Activated T-cell treated with anti-CD3 and anti-CD28 coated beads, Interleukin-2, amount 50 U/mL, for 72 hours (primary cell): ENCODE measurements around the gene GJC1. TPM values are rescaled to one million over a fixed set of nuclear protein-coding genes. Genes with fewer than 3 reads are reported as not detected.
"Not testable (repeated sequence)": the region's sequence is repeated elsewhere in the genome, so short reads cannot be mapped to it uniquely, and the experiment has no call there.

ENCODE experiments used
- ATAC-seq, 2 donors: fragments of 150-1000 bp; cut with Tn5 transposase; replicated peaks in 1 of 2; 2 replicates each; pipeline ENCODE4 v1.10.0; 2021; ENCODE audit warnings: moderate library complexity in 2 of 2, mild to moderate bottlenecking in 1 of 2
- DNase-seq, 2 donors: peaks; one replicate each; pipeline ENCODE4 v3.0.0; 2021 to 2022; ENCODE audit warnings: mixed read lengths in 1 of 2
- H3K27ac Mint-ChIP-seq: one replicate; pipeline ENCODE4 v1.8.0; 2022; ENCODE audit warnings: mild to moderate bottlenecking, moderate library complexity, mixed read lengths
- H3K27me3 Mint-ChIP-seq: one replicate; pipeline ENCODE4 v1.8.0; 2022; ENCODE audit warnings: low read depth, mixed read lengths
- H3K36me3 Mint-ChIP-seq, 2 donors: one replicate each; pipeline ENCODE4 v1.8.0; 2022; ENCODE audit warnings: mixed read lengths in 2 of 2, mild to moderate bottlenecking in 1 of 2; ENCODE audit not compliant: insufficient read depth in 2 of 2
- H3K4me1 Mint-ChIP-seq: one replicate; pipeline ENCODE4 v1.8.0; 2022; ENCODE audit warnings: low read depth, mixed read lengths
- H3K4me3 Mint-ChIP-seq, 2 donors: one replicate each; pipeline ENCODE4 v1.8.0; 2022; ENCODE audit warnings: mild to moderate bottlenecking in 2 of 2, mixed read lengths in 2 of 2, moderate library complexity in 2 of 2
- H3K9me3 Mint-ChIP-seq, 2 donors: one replicate each; pipeline ENCODE4 v1.8.0; 2022; ENCODE audit warnings: mixed read lengths in 2 of 2
- total RNA-seq, 2 donors: library from RNA; stranded (reverse); gene quantifications; one replicate each; pipeline ENCODE4 v1.2.3, GENCODE V29; 2022

Gene GJC1
- total RNA-seq, 2 donors from 2014 or later, result 2.3 to 4.7 TPM

DNA sequence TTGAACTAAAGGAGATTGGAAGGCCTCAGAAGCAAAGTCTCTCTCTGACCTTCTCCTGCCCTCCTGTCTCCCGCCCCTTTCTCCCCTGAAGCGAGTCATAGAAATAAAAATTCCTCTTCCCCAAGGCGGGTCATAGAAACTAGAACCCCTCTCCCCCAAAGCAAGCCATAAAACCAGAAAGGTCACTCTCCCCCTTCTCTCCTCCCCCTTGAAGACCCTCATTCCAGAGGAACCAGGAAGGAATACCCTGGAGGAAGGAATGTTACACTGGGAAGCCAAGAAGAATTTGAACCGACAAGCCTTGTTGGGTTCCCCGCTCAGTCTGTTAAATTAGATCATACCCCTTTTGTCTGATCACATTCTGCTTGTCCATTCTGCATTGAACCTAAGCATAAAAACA lies 2.7 kb upstream of the GJC1 start:
- Mint-ChIP-seq H3K27me3 (peaks cover 34% of the 10 kb centered on the region), H3K4me1 (peaks cover 11% of the 10 kb centered on the region), H3K9me3 (no peaks in the 10 kb centered on the region), H3K27ac (no peak overlapping the region), H3K4me3 (no peak overlapping the region), H3K36me3 (peaks cover 0 to 2% of the 10 kb centered on the region in 2 donors)
- ATAC-seq, result no peak
- DNase-seq, result no peak

DNA sequence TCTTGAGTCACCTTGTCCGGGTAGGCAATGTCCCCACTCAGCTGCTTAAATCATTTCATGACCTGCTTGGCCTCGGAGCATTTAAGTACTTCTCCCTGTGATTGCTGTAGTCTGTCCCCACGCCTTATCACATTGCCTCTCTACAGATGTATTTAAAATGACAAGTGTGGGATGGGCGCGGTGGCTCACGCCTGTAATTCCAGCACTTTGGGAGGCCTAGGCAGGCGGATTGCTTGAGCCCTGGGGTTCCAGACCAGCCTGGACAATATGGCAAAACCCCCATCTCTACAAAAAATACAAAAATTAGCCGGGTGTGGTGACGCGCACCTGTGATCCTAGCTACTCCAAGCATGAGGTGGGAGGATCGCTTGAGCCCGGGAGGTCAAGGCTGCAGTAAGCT lies 1.3 kb upstream of the GJC1 start:
- peaks cover 47% of the 10 kb centered on the region for H3K27me3 Mint-ChIP-seq
- H3K36me3 Mint-ChIP-seq, result peaks cover 0 to 2% of the 10 kb centered on the region in 2 donors
- H3K27ac Mint-ChIP-seq, result no peak overlapping the region
- DNase-seq (no peak), ATAC-seq (no peak)
- H3K4me1 Mint-ChIP-seq, result peaks cover 11% of the 10 kb centered on the region
- H3K4me3 Mint-ChIP-seq, result no peak overlapping the region
- no peaks in the 10 kb centered on the region for H3K9me3 Mint-ChIP-seq

DNA sequence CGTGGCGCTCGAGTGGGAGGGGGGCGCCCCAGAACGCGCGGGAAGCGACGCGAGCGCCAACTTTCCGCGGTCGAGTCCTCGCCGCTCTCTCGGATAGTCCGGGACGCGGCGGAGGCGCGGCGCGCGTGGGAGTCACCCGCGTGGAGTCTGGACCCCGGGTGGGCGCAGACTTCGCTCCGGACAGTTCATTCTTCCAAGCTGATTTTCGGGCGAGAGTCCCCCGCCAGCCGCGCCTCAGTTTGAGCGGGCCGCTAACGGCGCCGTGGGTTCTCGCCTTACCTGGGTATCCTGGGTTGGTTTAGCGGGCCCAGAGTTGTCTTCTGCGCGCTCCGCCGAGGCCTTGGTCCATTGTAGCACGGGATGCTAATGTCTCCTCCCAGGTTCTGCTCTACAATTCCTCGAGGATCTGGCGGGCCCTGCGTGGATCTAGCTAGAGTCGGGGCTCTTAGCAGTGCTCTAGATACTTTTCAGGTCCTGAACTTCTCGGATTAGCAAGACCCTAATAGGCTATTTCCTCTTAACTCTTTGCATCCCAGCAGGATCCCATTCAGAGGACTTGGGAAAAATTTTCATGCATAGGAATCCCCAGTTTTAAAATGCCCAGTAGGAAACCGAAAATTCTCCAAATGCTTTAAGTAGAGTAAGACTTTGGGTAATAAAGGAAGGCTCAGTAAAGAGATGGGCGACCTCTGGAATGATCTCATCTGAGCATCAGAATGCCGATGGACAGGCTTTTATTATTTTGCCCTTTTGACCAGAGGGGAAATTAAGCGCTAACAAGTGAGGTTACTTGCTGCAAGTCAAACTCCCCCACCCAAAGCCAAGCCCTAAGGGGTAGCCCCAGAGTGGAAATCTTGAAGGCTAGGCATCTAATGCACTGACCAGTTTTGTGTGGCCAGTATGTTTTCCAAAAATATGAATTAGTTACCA lies 537 bp upstream of the GJC1 start:
- Mint-ChIP-seq H3K9me3 (no peaks in the 10 kb centered on the region), H3K27ac (no peak overlapping the region), H3K27me3 (peaks cover 47% of the 10 kb centered on the region)

GRCh38 chr17:44828919-44829522 lies 1.1 kb downstream of the GJC1 start:
- Mint-ChIP-seq H3K36me3 (peaks cover 0 to 2% of the 10 kb centered on the region in 2 donors), H3K4me3 (peak overlapping the region; percentile 81 to 85), H3K9me3 (no peaks in the 10 kb centered on the region), H3K27ac (peak overlapping the region; percentile 63), H3K4me1 (peaks cover 11% of the 10 kb centered on the region), H3K27me3 (peaks cover 51% of the 10 kb centered on the region)
- peak in 1 of 2 donors; percentile 25 for DNase-seq
- ATAC-seq, result peak; percentile 3 to 22

More for the DNA sequence above, 537 bp upstream of the GJC1 start:
- Mint-ChIP-seq H3K4me1 (peaks cover 11% of the 10 kb centered on the region), H3K36me3 (peaks cover 0 to 2% of the 10 kb centered on the region in 2 donors), H3K4me3 (peak overlapping the region; percentile 66 to 78)
- DNase-seq (peak; percentile 15 to 25), ATAC-seq (peak; percentile 47 to 53)

- H3K9me3 Mint-ChIP-seq, result no peaks in the 10 kb centered on the region
- peaks cover 40% of the 10 kb centered on the region for H3K27me3 Mint-ChIP-seq
- DNase-seq (no peak), ATAC-seq (no peak)
- H3K36me3 Mint-ChIP-seq, result peaks cover 0 to 2% of the 10 kb centered on the region in 2 donors
- H3K4me3 Mint-ChIP-seq, result no peak overlapping the region
- H3K4me1 Mint-ChIP-seq, result peaks cover 11% of the 10 kb centered on the region
- H3K27ac Mint-ChIP-seq, result no peak overlapping the region
Observed at GRCh38 chr17:44827863-44828262, 2.2 kb downstream of the GJC1 start.

- no peaks in the 10 kb centered on the region for H3K9me3 Mint-ChIP-seq
- H3K36me3 Mint-ChIP-seq, result peaks cover 0 to 2% of the 10 kb centered on the region in 2 donors
- peaks cover 33% of the 10 kb centered on the region for H3K27me3 Mint-ChIP-seq
- no peak for DNase-seq
- no peak overlapping the region for H3K4me3 Mint-ChIP-seq
- H3K27ac Mint-ChIP-seq, result no peak overlapping the region
- no peak for ATAC-seq
- peaks cover 11% of the 10 kb centered on the region for H3K4me1 Mint-ChIP-seq
Observed at GRCh38 chr17:44826123-44826790, 3.8 kb downstream of the GJC1 start.

DNA sequence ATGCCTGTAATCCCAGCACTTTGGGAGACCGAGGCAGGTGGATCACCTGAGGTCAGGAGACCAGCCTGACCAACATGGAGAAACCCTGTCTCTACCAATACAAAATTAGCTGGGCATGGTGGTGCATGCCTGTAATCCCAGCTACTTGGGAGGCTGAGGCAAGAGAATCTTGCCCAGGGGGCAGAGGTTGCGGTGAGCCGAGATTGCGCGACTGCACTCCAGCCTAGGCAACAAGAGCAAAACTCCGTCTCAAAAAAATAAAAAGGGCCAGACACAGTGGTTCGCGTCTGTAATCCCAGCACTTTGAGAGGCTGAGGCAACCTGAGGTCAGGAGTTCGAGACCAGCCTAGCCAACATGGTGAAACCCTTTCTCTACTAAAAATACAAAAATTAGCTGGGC lies 4.9 kb downstream of the GJC1 start:
- not testable (repeated sequence) for H3K36me3 Mint-ChIP-seq, H3K9me3 Mint-ChIP-seq, ATAC-seq, H3K27ac Mint-ChIP-seq, DNase-seq, H3K4me3 Mint-ChIP-seq
- Mint-ChIP-seq H3K27me3 (peaks cover 33% of the 10 kb centered on the region), H3K4me1 (peaks cover 11% of the 10 kb centered on the region)

GRCh38 chr17:44820631-44821212 lies 9.4 kb downstream of the GJC1 start:
- DNase-seq, result no peak
- Mint-ChIP-seq H3K4me3 (no peak overlapping the region), H3K9me3 (no peaks in the 10 kb centered on the region), H3K36me3 (no peaks in the 10 kb centered on the region), H3K27me3 (peaks cover 6% of the 10 kb centered on the region), H3K4me1 (no peaks in the 10 kb centered on the region), H3K27ac (no peak overlapping the region)
- ATAC-seq, result no peak

DNA sequence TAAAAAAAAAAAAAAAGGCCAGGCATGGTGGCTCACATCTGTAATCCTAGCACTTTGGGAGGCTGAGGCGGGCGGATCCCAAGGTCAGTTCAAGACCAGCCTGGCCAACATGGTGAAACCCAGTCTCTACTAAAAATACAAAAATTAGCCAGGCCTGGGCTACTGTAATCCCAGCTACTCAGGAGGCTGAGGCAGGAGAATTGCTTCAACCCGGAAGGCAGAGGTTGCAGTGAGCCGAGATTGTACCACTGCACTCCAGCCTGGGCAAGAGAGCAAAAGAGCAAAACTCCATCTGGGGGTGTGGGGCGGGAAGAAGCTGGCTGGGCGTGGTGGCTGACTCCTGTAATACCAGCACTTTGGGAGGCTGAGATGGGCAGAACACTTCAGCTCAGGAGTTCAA lies 11.6 kb downstream of the GJC1 start:
- not testable (repeated sequence) for H3K36me3 Mint-ChIP-seq, H3K27me3 Mint-ChIP-seq, ATAC-seq, H3K27ac Mint-ChIP-seq, H3K4me3 Mint-ChIP-seq, H3K9me3 Mint-ChIP-seq, DNase-seq, H3K4me1 Mint-ChIP-seq

GRCh38 chr17:44812263-44812662 lies 17.8 kb downstream of the GJC1 start:
- DNase-seq, result no peak
- Mint-ChIP-seq H3K36me3 (no peaks in the 10 kb centered on the region), H3K9me3 (no peaks in the 10 kb centered on the region), H3K4me3 (no peak overlapping the region), H3K27ac (no peak overlapping the region), H3K4me1 (no peaks in the 10 kb centered on the region), H3K27me3 (peaks cover 3% of the 10 kb centered on the region)
- no peak for ATAC-seq

DNA sequence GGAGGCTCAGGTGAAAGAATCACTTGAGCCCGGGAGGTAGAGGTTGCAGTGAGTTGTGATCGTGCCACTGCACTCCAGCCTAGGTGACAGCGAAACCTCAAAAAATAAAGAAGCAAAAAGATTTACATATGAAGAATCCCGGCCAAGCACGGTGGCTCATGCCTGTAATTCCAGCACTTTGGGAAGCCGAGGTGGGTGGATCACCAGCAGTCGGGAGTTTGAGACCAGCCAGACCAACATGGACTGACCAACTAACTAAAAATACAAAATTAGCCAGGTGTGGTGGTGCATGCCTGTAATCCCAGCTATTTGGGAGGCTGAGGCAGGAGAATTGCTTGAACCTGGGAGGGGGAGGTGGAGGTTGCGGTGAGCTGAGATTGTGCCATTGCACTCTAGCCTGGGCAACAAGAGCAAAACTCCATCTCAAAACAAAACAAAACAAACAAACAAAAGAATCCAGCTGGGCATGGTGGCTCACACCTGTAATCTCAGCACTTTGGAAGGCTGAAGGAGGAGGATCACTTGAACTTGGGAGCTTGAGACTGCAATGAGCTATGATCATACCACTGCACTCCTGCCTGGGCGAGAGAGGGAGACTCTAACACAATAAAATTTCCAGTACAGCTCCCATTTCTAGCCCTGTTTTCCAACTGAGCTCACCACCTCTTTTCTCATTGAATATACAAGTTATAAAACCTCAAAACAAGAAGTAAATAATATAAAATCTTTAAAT lies 21.3 kb downstream of the GJC1 start:
- H3K27ac Mint-ChIP-seq, H3K4me3 Mint-ChIP-seq, H3K27me3 Mint-ChIP-seq, DNase-seq, H3K9me3 Mint-ChIP-seq, ATAC-seq, H3K36me3 Mint-ChIP-seq, H3K4me1 Mint-ChIP-seq: not testable (repeated sequence)

- Mint-ChIP-seq H3K27me3 (peaks cover 5% of the 10 kb centered on the region), H3K4me1 (no peaks in the 10 kb centered on the region), H3K9me3 (no peaks in the 10 kb centered on the region), H3K4me3 (no peak overlapping the region), H3K36me3 (no peaks in the 10 kb centered on the region), H3K27ac (no peak overlapping the region)
- DNase-seq (no peak), ATAC-seq (no peak)
Observed at GRCh38 chr17:44808156-44808555, 21.9 kb downstream of the GJC1 start.
